HG02759 (cell line): ENCODE measurements around the gene TSSC4.
A peak's percentile ranks its signal among the peaks of the same experiment; 100 is the strongest.

Experiments
- ATAC-seq: cut with Tn5 transposase; IDR thresholded peaks from one replicate; pipeline ENCODE4 v1.9.1; 2021; ENCODE audit warnings: mild to moderate bottlenecking, moderate library complexity; ENCODE audit not compliant: unreplicated experiment

The TSSC4 gene

GRCh38 chr11:2415601-2416380, 15.2 kb downstream of the TSSC4 start:
- no peak for ATAC-seq

- no peak for ATAC-seq
Measured at GRCh38 chr11:2416765-2417164, 16.2 kb downstream of the TSSC4 start.

- no peak for ATAC-seq
Measured at GRCh38 chr11:2417856-2418692, 17.5 kb downstream of the TSSC4 start.

DNA sequence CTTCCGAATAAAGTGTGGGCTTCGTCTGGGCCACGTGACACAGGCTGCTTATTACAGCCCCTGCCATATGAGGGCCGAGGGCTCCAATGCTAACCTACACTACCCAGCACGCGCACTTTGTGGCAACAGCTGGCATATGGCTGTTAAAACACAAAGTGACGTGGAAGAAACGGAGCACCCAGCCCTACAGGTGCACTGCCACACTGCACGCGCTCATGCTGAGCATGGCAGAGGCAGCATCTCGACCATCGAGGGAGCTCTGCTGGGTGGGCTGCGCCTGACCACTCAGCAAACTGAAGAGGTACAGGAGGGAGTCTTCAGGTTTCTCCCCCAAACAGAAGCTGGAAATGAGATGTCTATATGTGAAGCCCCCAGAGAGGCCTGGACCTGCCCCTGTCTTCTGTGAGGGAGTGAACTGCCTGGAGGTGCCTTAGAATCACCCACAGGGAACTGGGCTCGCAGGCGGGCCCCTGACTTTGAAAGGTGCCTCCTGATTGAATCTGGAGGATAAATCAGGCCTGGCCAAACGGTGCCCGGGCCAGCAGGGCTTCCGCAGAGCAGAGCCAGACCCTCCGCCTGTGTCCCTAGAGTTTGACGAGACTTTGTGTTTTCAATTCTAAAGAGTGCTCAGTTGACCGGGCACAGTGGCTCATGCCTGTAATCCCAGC, 18.3 kb downstream of the TSSC4 start:
- no peak for ATAC-seq

DNA sequence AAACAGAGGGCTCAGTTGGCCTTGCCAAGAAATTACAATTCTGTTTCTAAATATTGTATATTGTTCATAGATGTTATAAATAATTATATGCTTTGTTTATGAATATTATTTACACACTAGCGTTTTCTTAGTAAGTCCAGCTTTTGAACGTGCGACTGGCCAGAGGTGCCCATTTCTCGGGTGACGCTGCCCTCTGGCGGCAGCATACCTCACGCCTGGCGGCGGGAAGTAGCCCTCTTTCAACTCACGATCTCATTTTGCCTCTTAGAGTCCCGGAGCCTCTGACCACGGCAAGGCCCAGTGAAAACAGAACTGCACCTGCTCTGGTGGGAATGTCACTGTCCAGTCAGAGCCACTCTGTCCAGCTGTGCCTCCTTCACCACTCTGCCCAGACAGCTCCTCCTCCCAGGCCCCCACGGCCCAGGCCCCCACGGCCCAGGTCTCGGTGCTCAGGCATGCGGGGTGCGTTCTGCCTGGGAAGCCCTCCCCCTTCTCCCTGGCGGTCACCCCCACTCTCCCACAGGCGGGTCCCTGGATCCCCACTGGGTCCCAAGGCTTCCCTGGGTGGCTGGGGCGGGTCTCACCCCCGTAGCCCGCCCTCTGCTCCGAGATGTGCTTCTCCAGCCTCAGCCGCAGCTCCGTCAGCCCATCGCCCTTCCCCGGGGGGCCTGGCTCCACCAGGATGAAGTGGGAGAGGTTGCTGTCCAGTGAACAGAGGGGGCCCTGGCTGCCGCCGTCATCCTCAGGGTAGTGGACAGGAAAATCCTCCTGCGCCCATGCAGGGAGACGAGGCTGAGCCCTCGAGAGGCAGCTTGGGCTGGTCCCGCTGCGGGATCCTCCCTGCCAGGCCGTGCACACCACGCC, 19.3 kb downstream of the TSSC4 start:
- ATAC-seq = no peak

DNA sequence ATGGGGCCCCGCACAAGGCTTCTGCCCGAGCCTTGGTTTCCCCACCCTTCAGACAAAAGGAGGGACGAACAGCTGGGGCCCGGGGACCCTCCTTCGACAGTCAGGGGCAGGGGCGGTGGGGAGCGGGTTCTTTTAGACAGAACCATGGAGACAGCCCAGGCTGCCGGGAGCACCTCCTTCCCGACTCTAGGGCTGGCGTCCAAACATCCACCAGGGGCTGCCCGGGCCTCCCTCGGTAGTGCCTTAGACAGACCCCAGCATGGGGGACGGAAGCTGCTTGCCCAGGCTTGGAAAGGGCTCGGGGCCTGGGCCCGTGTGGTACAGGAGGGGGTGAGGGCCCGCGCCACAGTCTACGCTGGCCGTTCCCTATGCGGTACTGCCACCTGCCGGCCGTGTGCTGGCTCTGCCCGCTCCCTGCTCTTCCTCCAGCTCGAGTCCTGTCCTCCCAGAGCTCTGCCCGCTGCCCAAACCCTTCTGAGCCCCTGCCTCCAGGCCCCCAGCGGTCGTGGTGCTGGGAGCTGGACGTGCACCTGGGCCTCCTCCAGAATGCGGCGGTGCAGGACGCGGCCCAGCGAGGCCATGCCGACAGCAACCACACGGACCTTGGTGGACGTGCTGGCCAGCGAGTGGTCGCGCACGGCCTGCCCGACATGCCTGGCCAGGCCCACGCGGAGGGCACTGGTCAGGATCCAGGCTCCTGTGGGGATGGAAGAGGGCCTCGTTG, 20.1 kb downstream of the TSSC4 start:
- ATAC-seq = peak; percentile 65

- no peak for ATAC-seq
Measured at GRCh38 chr11:2421226-2421994, 20.9 kb downstream of the TSSC4 start.

DNA sequence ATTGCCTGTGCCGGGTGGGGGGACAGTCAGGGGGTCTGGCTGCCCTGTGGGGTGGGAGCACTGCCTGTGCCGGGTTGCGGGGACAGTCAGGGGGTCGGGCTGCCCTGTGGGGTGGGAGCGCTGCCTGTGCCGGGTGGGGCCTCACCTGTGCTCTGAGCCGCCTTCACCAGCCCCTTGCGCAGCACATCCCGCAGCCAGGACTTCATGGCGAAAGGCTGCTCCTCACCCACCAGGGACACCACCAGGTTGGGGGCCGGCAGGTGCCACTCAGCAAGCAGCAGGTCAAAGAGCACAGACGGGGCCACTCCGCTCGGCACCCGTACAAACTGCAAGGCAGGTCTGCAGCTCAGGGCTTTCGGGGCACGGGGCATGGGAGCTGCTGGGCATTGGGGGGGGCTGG, 21.4 kb downstream of the TSSC4 start:
- ATAC-seq = no peak

GRCh38 chr11:2422461-2423156, 22.1 kb downstream of the TSSC4 start:
- no peak for ATAC-seq

GRCh38 chr11:2423157-2424025, 22.8 kb downstream of the TSSC4 start:
- no peak for ATAC-seq

DNA sequence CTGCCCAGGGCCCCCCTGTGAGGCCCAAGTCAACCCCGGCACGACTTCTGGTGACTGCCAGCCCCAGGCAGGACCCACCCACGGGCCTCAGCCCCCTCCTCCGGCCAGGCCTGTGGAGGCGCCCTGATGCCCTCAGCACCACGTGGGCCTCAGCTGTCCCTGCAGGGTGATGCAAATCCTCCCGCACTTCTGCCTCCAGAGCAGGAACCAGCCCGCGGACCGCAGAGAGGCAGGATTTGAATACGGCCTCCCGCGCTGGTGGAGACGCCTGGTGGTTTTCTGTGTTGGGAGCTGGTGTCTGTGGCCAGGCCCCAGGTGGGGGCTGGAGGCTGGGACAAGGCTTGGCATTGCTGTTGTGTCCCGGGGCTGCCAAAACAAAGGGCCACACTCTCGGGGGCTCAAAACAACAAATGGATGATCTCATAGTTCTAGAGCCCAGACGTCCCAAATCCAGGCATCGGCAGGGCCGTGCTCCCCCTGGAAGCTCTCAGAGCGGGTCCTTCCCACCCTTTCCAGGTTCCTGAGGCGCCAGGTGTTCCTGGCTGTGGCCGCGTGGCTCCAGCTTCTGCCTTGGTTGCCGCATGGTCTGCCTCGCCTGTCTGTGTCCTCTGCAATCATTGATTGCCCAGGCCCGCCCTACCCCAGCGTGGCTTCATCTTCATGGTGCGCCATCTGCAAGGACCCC, 24.4 kb downstream of the TSSC4 start:
- no peak for ATAC-seq

DNA sequence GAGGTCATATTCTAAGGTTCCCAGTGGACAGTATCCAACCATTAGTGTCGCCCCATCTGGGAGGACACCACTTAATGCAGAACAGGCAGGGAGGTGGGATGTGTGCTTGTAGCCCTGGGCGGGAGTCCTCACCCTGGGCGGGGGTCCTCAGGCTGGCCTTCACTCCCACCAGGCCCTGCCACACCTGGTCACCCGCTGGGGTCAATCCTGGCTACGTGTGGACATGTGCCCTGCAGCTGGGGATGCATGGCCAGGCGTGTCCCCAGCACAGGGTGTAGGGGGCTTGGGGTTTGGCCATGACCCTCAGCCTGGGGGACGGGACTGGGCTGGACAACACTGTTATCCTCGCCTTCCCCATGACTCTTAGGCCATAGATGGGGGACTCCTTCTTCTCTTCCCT, 25.0 kb downstream of the TSSC4 start:
- no peak for ATAC-seq

GRCh38 chr11:2426221-2426620, 25.7 kb downstream of the TSSC4 start:
- ATAC-seq = no peak

DNA sequence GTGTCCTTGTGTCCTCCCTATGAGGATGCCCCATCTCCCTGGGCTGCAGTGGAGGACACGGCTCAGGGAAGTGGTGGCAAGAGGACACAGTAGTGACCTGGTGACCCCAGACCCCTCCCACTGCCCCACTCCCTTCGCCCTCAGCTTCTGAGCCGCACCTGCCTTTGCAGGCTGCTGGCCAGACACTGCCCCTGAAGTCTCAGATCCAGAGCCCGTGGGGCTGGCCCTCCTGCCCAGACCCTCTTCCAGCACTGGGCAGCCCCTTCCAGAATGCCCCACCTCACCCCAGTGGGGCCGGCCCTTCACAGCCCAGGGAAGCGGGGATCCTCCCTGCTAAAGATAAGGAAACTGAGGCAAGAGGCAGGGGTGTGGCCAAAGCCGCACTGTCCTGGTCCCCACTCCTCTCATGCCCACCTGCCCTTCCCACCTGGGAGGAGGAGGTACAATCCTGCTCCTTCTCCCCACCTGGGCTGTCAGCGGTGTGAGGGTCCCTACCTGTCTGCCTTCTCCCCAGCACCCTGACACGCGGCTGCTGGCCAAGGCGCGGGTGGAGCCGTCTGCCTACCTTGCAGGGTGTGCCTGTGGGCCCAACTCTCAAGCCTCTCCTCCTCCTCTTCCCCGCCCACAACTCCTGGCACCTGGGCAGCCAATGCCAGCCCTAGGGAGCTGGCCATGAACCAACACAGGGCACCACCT, 26.4 kb downstream of the TSSC4 start:
- no peak for ATAC-seq

- ATAC-seq = no peak
Measured at GRCh38 chr11:2427721-2428321, 27.3 kb downstream of the TSSC4 start.

DNA sequence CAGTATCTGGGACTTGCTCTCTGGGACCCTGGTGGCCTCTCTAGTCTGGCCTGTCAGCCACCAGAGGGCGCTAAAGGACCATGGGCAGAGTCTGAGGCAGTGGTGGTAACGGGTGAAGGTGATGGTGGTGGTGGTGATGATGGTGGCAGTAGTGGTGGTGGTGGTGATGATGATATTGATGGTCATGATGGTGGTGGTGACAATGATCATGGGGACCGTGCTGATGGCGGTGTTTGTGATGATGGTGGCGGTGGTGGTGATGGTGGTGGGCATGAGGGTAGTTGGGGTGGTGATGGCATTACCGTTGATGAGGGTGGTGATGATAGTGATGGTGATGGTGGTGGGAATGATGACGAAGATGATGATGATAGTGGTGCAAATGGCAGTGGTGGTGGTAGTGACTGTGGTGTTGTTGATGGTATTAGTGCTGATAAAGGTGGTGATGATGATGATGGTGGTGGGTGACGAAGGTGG, 27.8 kb downstream of the TSSC4 start:
- ATAC-seq = no peak
